HCT116 (cell line): ENCODE data around the gene TDRD15. TPM values are rescaled to one million over a fixed set of nuclear protein-coding genes. Genes with fewer than 3 reads are reported as not detected.

Source experiments
- ATAC-seq: fragments of 200-7000 bp; cut with Tn5 transposase; 2 replicates; pipeline ENCODE4 v1.9.1; 2020; ENCODE audit warnings: mild to moderate bottlenecking, moderate library complexity
- Bru-seq: library from RNA; stranded (reverse); fragments of 400-500 nt; gene quantifications from one replicate; lab custom pipeline; 2021; lab: Mats Ljungman, UMichigan
- BruChase-seq, 2 experiments: library from RNA; stranded (reverse); fragments of 400-500 nt; gene quantifications; one replicate each; lab custom pipeline; 2021; lab: Mats Ljungman, UMichigan
- BruUV-seq: library from RNA; stranded (reverse); fragments of 400-500 nt; replicated peaks from 2 replicates; lab custom pipeline; 2021; lab: Mats Ljungman, UMichigan
- CTCF ChIA-PET: fragments of 300-600 bp; sonication (Branson Sonifier 250); formaldehyde crosslinking; loops from one replicate; lab custom pipeline; 2021; ENCODE audit warnings: antibody characterized with exemption; lab: Charles Lee
- POLR2A ChIA-PET: fragments of 300-600, 350-600 bp; sonication (Branson Sonifier 250); formaldehyde crosslinking; loops from one replicate; lab custom pipeline; 2021; ENCODE audit warnings: antibody characterized with exemption; lab: Charles Lee
- RAD21 ChIA-PET, 2 experiments: fragments of 300-600 bp; sonication (Branson Sonifier 250); formaldehyde crosslinking; loops; one replicate each; lab custom pipeline; 2023; ENCODE audit warnings: low total read pairs in 2 of 2; ENCODE audit not compliant: uncharacterized antibody in 2 of 2, unreplicated experiment in 2 of 2, low non-redundant PET in 1 of 2; lab: Charles Lee
- DNase-seq: peaks from one replicate; pipeline ENCODE4 v3.0.0-alpha.2; 2010; ENCODE audit warnings: low read depth, low spot score
- H2AFZ ChIP-seq: fragments of 200-600 bp; shearing (Covaris generic), sonication (generic); 2 replicates; pipeline ENCODE4 v1.6.1; 2017; ENCODE audit warnings: low read depth, mixed run types, mixed read lengths, antibody characterized with exemption, low read length; ENCODE audit not compliant: poor library complexity, severe bottlenecking
- H3K27ac ChIP-seq: 2 replicates; pipeline ENCODE4 v1.5.1; 2012; ENCODE audit warnings: low read depth, low read length
- H3K27me3 ChIP-seq: fragments of 200-600 bp; sonication (generic); 2 replicates; pipeline ENCODE4 v1.6.1; 2016; ENCODE audit warnings: mixed run types, low read length, mixed read lengths; ENCODE audit not compliant: insufficient read depth
- H3K36me3 ChIP-seq, 2 experiments: fragments of 200-500 bp in 1 of 2; fragments of 200-600 bp in 1 of 2; sonication (Bioruptor generic) in 1 of 2; sonication (generic) in 1 of 2; 2 replicates each; pipeline versions ENCODE4 v1.5.1 to v1.6.1; 2014 to 2016; ENCODE audit warnings: low read length in 2 of 2, inconsistent platforms in 1 of 2, mixed read lengths in 1 of 2, mixed run types in 1 of 2; ENCODE audit not compliant: insufficient read depth in 2 of 2, control insufficient read depth in 1 of 2
- H3K4me1 ChIP-seq, 2 experiments: fragments of 200-600 bp in 1 of 2; sonication (generic) in 1 of 2; 2 replicates each; pipeline versions ENCODE4 v1.5.1 to v1.6.1; 2012 to 2017; ENCODE audit warnings: low read length in 2 of 2, inconsistent platforms in 1 of 2, mild to moderate bottlenecking in 1 of 2, mixed read lengths in 1 of 2, mixed run types in 1 of 2, moderate library complexity in 1 of 2; ENCODE audit not compliant: insufficient read depth in 2 of 2, control insufficient read depth in 1 of 2
- H3K4me2 ChIP-seq: fragments of 200-600 bp; sonication (generic); 2 replicates; pipeline ENCODE4 v1.6.1; 2017; ENCODE audit warnings: mixed run types, low read length, mixed read lengths
- H3K4me3 ChIP-seq, 2 experiments: fragments of 200-600 bp in 1 of 2; sonication (generic) in 1 of 2; replicated peaks in 1 of 2; 2 replicates each; pipeline ENCODE4 v1.5.1; 2011 to 2016; ENCODE audit warnings: low read length in 2 of 2, control low read depth in 1 of 2, low read depth in 1 of 2, mild to moderate bottlenecking in 1 of 2, mixed read lengths in 1 of 2, mixed run types in 1 of 2
- H3K79me2 ChIP-seq: fragments of 200-600 bp; sonication (generic); 2 replicates; pipeline ENCODE4 v1.6.1; 2017; ENCODE audit warnings: mild to moderate bottlenecking, mixed run types, low read length, moderate library complexity, mixed read lengths; ENCODE audit not compliant: insufficient read depth
- H3K9ac ChIP-seq: fragments of 200-600 bp; sonication (generic); 2 replicates; pipeline ENCODE4 v1.6.1; 2016; ENCODE audit warnings: low read length, mixed read lengths
- H3K9me2 ChIP-seq: fragments of 200-600 bp; sonication (generic), shearing (Covaris generic); 2 replicates; pipeline ENCODE4 v1.6.1; 2017; ENCODE audit warnings: mixed run types, mild to moderate bottlenecking, moderate library complexity; ENCODE audit not compliant: insufficient read depth
- H3K9me3 ChIP-seq, 2 experiments: fragments of 200-500 bp in 1 of 2; fragments of 200-600 bp in 1 of 2; sonication (Bioruptor generic) in 1 of 2; sonication (generic) in 1 of 2; 2 replicates each; pipeline ENCODE4 v1.6.1; 2014 to 2017; ENCODE audit warnings: low read length in 2 of 2, mixed read lengths in 2 of 2, inconsistent platforms in 1 of 2, low read depth in 1 of 2, mild to moderate bottlenecking in 1 of 2, mixed run types in 1 of 2, moderate library complexity in 1 of 2; ENCODE audit not compliant: control insufficient read depth in 1 of 2, insufficient read depth in 1 of 2
- H4K20me1 ChIP-seq: fragments of 200-600 bp; sonication (generic), shearing (Covaris generic); 2 replicates; pipeline ENCODE4 v1.6.1; 2017; ENCODE audit warnings: mixed run types, mild to moderate bottlenecking, moderate library complexity; ENCODE audit not compliant: insufficient read depth
- ATF3 ChIP-seq: IDR thresholded peaks from 2 replicates; pipeline ENCODE4 v1.6.1; 2012
- CBX3 ChIP-seq: IDR thresholded peaks from 2 replicates; pipeline ENCODE4 v1.6.1; 2012; ENCODE audit warnings: low read depth
- CEBPB ChIP-seq: IDR thresholded peaks from 2 replicates; pipeline ENCODE4 v1.6.1; 2012; ENCODE audit warnings: low read depth
- EZH2phosphoT487 ChIP-seq: fragments of 200-600 bp; IDR thresholded peaks from 2 replicates; pipeline ENCODE4 v1.6.1; 2018; ENCODE audit warnings: antibody characterized with exemption, borderline replicate concordance
- FOSL1 ChIP-seq: IDR thresholded peaks from 2 replicates; pipeline ENCODE4 v1.6.1; 2012; ENCODE audit warnings: low read depth
- MAX ChIP-seq: IDR thresholded peaks from 2 replicates; pipeline ENCODE4 v1.6.1; 2012
- POLR2A ChIP-seq: IDR thresholded peaks from 2 replicates; pipeline ENCODE4 v1.7.0; 2011; ENCODE audit warnings: borderline replicate concordance; ENCODE audit not compliant: insufficient read depth, insufficient read length; ENCODE audit errors: extremely low read depth
- POLR2AphosphoS5 ChIP-seq: IDR thresholded peaks from 2 replicates; pipeline ENCODE4 v1.6.1; 2011; ENCODE audit warnings: mild to moderate bottlenecking, low read depth, low read length, moderate library complexity
- RAD21 ChIP-seq: IDR thresholded peaks from 2 replicates; pipeline ENCODE4 v1.6.1; 2012; ENCODE audit warnings: low read depth, mild to moderate bottlenecking
- REST ChIP-seq: IDR thresholded peaks from 2 replicates; pipeline ENCODE4 v1.6.1; 2012; ENCODE audit warnings: low read depth
- SIN3A ChIP-seq: IDR thresholded peaks from 2 replicates; pipeline ENCODE4 v1.6.1; 2012; ENCODE audit warnings: low read depth
- SP1 ChIP-seq: IDR thresholded peaks from 2 replicates; pipeline ENCODE4 v1.6.1; 2012; ENCODE audit warnings: low read depth
- SRF ChIP-seq: IDR thresholded peaks from 2 replicates; pipeline ENCODE4 v1.6.1; 2012; ENCODE audit warnings: low read depth
- TCF7L2 ChIP-seq: IDR thresholded peaks from 2 replicates; pipeline ENCODE4 v1.7.0; 2011; ENCODE audit warnings: borderline replicate concordance, inconsistent platforms; ENCODE audit not compliant: insufficient read depth, insufficient read length; ENCODE audit errors: extremely low read depth
- ZFX ChIP-seq: fragments of 450-650 bp; IDR thresholded peaks from 2 replicates; pipeline ENCODE4 v1.6.1; 2017
- ZNF274 ChIP-seq: fragments of 200-500 bp; sonication (Bioruptor generic); IDR thresholded peaks from 2 replicates; pipeline ENCODE4 v1.6.1; 2014; ENCODE audit warnings: mild to moderate bottlenecking, low read depth, low read length, inconsistent platforms
- intact Hi-C: fragments of 100-400 bp; cut with micrococcal nuclease; formaldehyde crosslinking; loops from 2 replicates; pipeline ENCODE4 v1.10.0; 2022
- long read RNA-seq: library from polyadenylated mRNA; unstranded; transcript quantifications from one replicate; pipeline ENCODE4 v2.0.0, GENCODE V29; 2021; ENCODE audit not compliant: unreplicated experiment
- polyA plus RNA-seq: library from polyadenylated mRNA; unstranded; fragments of >200 nt; gene quantifications from 2 replicates; pipeline ENCODE4 v1.2.1, GENCODE V29; 2012; ENCODE audit warnings: missing spikeins
- total RNA-seq: library from RNA; stranded (reverse); gene quantifications from one replicate; pipeline ENCODE4 v1.2.1, GENCODE V29; 2021; ENCODE audit not compliant: unreplicated experiment

Gene TDRD15
- total RNA-seq (not detected), Bru-seq, nascent RNA (not detected), BruChase-seq, experiment 1, labeled RNA remaining after a 6-hour chase (not detected), BruChase-seq, experiment 2, labeled RNA remaining after a 2-hour chase (not detected)
- polyA plus RNA-seq: not detected in 2 replicates
- long read RNA-seq: 0 reads

- H2AFZ ChIP-seq: no peak within 1 kb of the TSS
- RAD21 ChIA-PET: no interaction called here
Measured at GRCh38 chr2:21123473-21124393, at the start of gene TDRD15. Gene TDRD15 (plus strand): TSS chr2:21123968. CDS start chr2:21137468, 13,500 bp downstream.

GRCh38 chr2:21078296-21078695 lies 45.5 kb upstream of the TDRD15 start:
- Histone ChIP-seq H3K36me3 (no peaks in the 10 kb centered on the region), H3K79me2 (no peaks in the 10 kb centered on the region), H3K9me3 (no peaks in the 10 kb centered on the region), H3K9me2 (no peaks in the 10 kb centered on the region), H3K4me1 (no peaks in the 10 kb centered on the region), H3K27me3 (peaks cover 3% of the 10 kb centered on the region; the same call in 1 of the 2 replicates), H3K4me3 (no peak overlapping the region), H2AFZ (no peak overlapping the region), H3K4me2 (no peak overlapping the region), H3K27ac (no peak overlapping the region), H3K9ac (no peak overlapping the region), H4K20me1 (no peaks in the 10 kb centered on the region; the same call in 1 of the 2 replicates)
- BruUV-seq: no TSS peak
- no peak for DNase-seq
- no peak for ATAC-seq
- ChIA-PET POLR2A (no interaction called here), RAD21 (no interaction called here), CTCF (no interaction called here)
- intact Hi-C loops: no loop called here
- TF ChIP-seq POLR2A (no peak), REST (no peak), EZH2phosphoT487 (no peak), CEBPB (no peak), ZNF274 (no peak), POLR2AphosphoS5 (no peak), ATF3 (no peak), SIN3A (no peak), ZFX (no peak), SP1 (no peak), CBX3 (no peak), MAX (no peak)

More at GRCh38 chr2:21123473-21124393, at the start of gene TDRD15:
- Histone ChIP-seq H3K9me3 (no peaks in the 10 kb centered on the region), H3K9ac (no peak within 1 kb of the TSS), H3K4me3 (no peak within 1 kb of the TSS), H3K27me3 (no peaks in the 10 kb centered on the region; the same call in 1 of the 2 replicates), H3K4me2 (no peak within 1 kb of the TSS), H4K20me1 (no peaks in the 10 kb centered on the region), H3K9me2 (no peaks in the 10 kb centered on the region), H3K36me3 (no peaks in the 10 kb centered on the region), H3K4me1 (no peaks in the 10 kb centered on the region), H3K27ac (no peak within 1 kb of the TSS), H3K79me2 (no peaks in the 10 kb centered on the region)
- ChIA-PET CTCF (no interaction called here), POLR2A (no interaction called here)
- intact Hi-C loops: no loop called here
- DNase-seq (no peak), ATAC-seq (no peak)
- BruUV-seq: no TSS peak
- TF ChIP-seq ZNF274 (no peak), MAX (no peak), SRF (no peak), RAD21 (no peak), TCF7L2 (no peak), FOSL1 (no peak)
